AG08395 (cell line): ENCODE results near the gene USP8.

Experiments
- DNase-seq: peaks from one replicate; pipeline ENCODE4 v3.0.0; 2012; ENCODE audit warnings: mixed read lengths, low spot score

The USP8 gene

DNA sequence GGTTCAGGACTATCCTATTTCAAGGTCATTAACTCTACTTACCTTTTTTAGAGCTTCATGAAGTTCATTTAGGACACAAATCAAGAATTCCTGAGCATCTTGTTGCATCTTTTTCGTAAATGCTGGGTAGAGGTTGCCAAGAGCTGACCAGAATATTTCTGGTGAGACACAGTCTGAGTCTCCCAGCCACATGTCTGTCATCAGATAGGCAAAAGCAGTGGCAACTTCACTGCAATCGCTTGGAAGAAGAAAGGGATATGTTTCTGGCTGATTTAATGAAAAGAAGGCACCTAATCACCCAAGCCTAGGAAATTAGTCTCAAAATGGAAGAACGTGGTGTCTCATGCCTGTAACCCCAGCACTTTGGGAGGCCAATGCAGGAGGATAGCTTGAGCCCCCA, 119.4 kb downstream of the USP8 start:
- DNase-seq, result peak; percentile 58

DNA sequence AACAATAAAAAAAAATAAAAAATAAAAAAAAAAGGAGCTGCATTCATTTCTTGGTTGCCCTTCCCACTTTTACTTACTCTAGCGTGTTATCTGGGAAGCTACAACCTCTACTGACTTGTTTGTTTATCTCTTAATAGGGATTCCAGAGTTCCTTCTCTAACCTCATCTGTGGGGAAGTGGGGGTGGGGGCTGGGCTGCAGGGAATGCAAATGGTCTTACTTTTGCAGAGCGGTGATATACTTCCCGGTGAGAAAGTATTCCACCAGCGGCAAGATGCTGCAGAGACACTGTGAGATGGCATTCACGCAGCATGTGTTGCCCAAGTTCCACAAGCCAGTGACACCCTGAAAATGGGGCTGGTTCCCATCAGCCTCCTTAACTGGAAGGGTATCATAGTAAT, 120.2 kb downstream of the USP8 start:
- DNase-seq, result no peak

DNA sequence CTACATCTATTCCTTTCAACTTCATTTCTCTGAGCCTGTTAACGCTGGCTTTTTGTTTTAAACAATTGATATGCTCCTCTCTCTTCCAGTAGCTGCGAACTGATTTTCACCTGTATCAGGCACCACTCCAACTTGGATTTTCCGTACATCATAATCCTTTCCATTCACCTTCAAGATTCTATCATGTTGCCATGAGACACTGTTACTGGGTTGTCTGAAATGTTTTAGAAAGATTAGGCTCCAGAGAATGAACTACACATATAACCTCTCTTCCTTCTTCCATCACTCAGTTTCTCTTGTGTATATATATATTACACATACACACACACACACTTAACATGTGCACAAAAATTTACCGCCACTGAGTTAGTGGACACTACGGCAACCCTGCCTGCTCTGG, 122.4 kb downstream of the USP8 start, which contains the start of gene USP50:
Gene USP50 (minus strand): TSS at position 101 of the 400 bp plus-strand sequence. CDS start 141 bp downstream, outside the sequence.
- no peak for DNase-seq

DNA sequence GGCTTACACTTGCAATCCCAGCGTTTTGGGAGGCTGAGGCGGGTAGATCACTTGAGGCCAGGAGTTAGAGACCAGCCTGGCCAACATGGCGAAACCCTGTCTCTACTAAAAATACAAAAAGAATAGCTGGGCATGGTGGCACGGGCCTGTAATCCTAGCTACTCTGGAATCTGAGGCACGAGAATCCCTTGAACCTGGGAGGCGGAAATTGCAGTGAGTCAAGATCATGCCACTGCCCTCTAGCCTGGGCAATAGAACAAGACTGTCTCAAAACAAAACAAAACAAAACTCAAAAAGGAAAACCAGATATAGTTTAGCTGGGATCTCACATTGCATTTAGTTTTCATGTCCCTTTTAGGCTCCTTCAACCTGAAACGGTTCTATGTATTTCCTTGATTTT, 125.1 kb downstream of the USP8 start:
- no peak for DNase-seq

DNA sequence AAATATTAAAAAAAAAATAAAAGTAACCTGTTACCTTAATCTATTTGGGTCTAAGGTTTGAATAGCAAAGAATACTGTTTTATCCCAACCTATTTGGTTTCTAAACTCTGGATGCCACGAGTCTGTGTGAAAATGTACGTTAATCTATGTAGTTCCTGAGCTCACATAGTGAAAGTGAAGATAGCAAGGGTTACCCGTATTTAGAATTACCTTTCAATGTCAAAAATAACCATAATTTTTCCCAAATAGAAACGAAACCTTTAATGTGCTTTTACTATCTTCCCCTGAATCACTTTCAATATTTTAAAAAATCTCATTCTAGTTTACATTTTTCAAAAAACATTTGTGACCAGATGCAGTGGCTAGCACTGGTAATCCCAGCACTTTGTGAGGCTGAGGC, 128.0 kb downstream of the USP8 start:
- no peak for DNase-seq

DNA sequence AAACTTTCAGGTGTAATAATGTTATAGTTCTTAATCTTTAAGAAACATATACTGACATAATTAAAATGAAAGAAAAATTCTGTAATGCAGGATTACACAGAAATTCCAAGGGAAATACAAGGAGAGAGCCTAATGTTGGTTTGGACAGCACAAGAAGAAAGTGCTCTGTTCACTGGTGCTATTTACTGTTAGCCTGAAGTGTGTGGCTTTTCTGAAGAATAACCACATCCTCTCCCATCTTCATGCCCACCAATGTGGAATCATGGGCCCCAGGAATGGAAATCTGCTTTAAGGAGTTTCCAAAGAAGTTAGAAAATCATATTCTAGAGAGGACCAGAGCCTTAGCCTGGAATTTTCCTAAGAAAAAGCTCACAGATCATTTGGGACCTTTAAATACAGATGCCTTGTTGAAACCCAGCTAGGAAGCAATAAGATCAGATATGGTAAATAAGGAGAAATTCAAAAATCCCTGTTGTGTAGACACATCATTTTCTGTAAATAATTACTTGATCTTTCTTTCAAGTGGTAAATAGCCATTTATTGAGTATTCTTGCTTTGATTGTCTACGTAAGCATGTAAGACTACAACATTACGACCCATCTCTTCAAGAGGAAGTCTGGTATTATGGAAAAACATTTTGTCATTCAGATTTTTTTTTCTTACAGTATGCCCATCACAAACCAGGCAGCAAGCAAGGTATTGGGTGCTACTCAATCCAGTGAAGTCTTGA, 132.6 kb downstream of the USP8 start:
- DNase-seq, result no peak

DNA sequence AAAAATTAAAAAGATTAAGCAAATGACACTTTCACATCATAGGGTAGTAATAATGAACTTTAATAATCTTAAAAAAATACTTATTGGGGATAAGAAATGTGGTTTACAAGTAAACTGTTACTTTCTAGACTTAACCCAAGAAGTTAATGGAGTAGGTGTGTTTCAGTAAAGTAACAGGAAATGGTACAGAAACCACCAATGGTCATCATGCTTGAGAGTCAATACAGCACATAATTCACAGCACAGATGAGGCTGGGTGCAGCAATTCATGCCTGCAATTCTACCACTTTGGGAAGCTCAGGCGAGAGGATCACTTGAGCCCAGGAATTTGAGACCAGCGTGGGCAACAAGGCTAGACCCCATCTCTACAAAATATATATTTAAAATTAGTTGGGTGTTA, 133.8 kb downstream of the USP8 start:
- DNase-seq, result no peak

DNA sequence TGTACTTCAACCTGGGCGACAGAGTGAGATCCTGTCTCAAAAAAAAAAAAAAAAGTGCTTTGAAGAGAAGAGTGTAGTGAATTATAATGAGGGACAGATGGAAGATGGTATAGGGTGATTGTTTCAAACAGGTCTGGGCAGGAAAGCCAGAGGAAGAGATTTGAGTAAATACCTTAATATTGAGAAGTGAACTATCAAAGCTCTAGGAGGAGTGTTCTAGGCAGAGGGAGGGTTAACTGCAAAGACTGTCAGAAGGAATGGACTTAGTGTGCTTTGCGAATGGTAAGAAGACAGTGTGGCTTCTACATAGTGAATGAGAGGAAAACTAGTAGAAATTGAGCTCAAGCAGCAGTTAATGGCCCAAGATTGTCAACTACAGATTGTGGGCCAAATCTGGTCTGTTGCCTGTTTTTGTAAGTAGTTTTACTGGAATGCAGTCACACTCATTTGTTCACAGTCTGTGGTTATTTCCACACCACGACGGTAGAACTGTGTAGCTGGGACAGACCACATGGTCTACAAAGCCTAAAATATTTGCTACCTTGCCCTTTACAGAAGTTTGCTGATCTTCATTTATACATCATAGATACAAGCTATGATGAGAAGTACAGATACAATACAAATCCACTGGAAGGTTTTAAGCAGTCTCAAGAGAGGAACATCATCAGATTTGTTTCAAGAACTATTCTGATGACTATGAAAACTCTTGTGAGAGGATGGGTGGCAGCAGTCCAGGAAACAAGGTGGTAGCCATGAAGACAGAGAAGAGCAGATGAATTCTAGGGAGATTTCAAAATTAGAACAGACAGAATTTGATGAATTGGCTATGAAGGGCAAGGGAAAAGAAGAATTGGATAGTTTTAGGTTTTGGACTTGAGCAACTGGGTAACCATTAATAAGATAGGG, 138.8 kb downstream of the USP8 start:
- DNase-seq, result peak; percentile 29

DNA sequence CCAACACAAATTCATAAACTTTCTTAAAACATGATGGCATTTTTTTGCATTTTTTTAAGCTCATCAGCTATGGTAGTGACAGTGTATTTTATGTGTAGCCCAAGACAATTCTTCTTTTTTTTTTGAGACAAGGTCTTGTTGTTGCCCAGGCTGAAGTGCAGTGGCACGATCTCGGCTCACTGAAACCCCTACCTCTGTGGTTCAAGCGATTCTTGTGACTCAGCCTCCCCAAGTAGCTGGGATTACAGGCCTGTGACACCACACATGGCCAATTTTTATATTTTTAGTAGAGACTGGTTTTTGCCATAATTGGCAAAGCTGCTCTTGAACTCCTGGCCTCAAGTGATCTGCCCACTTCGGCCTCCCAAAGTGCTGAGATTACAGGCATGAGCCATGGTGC, 139.6 kb downstream of the USP8 start:
- DNase-seq, result no peak
